DOHH2 (cell line): ENCODE data around the gene GTPBP3.
A peak's percentile ranks its signal among the peaks of the same experiment; 100 is the strongest.

ENCODE experiments used
- H3F3A ChIP-seq: fragments of 200-600 bp; sonication (generic), shearing (Covaris generic); 2 replicates; pipeline ENCODE4 v1.6.0; 2016; ENCODE audit warnings: antibody characterized with exemption, mild to moderate bottlenecking; ENCODE audit not compliant: control insufficient read depth, insufficient read depth
- H3K27ac ChIP-seq: fragments of 200-600 bp; sonication (generic); 2 replicates; pipeline ENCODE4 v1.5.1; 2014; ENCODE audit warnings: low read depth, mild to moderate bottlenecking, low read length, moderate library complexity
- H3K27me3 ChIP-seq: fragments of 200-600 bp; sonication (generic); 2 replicates; pipeline ENCODE4 v1.6.1; 2014; ENCODE audit warnings: mild to moderate bottlenecking, low read length, mixed read lengths; ENCODE audit not compliant: control insufficient read depth
- H3K36me3 ChIP-seq: fragments of 200-600 bp; sonication (generic); 2 replicates; pipeline ENCODE4 v1.6.1; 2014; ENCODE audit warnings: mild to moderate bottlenecking, low read length, moderate library complexity, mixed read lengths; ENCODE audit not compliant: control insufficient read depth
- H3K4me1 ChIP-seq: fragments of 200-600 bp; sonication (generic); 2 replicates; pipeline ENCODE4 v1.6.1; 2014; ENCODE audit warnings: mild to moderate bottlenecking, low read length, mixed read lengths; ENCODE audit not compliant: control insufficient read depth
- H3K4me2 ChIP-seq: fragments of 200-600 bp; sonication (generic); 2 replicates; pipeline ENCODE4 v1.6.0; 2014; ENCODE audit warnings: mild to moderate bottlenecking, low read length, moderate library complexity
- H3K4me3 ChIP-seq: fragments of 200-600 bp; sonication (generic); 2 replicates; pipeline ENCODE4 v1.5.1; 2014; ENCODE audit warnings: mild to moderate bottlenecking, low read length, mixed read lengths
- H3K79me2 ChIP-seq: fragments of 200-600 bp; sonication (generic); 2 replicates; pipeline ENCODE4 v1.6.1; 2014; ENCODE audit warnings: mild to moderate bottlenecking, low read length, mixed read lengths; ENCODE audit not compliant: control insufficient read depth
- H3K9me2 ChIP-seq: fragments of 200-600 bp; sonication (generic); replicated peaks from 2 replicates; pipeline ENCODE4 v1.6.1; 2014; ENCODE audit warnings: mild to moderate bottlenecking, low read length, mixed read lengths; ENCODE audit not compliant: control insufficient read depth
- H3K9me3 ChIP-seq: fragments of 200-600 bp; sonication (generic); 2 replicates; pipeline ENCODE4 v1.6.1; 2014; ENCODE audit warnings: antibody characterized with exemption, low read length, mixed read lengths; ENCODE audit not compliant: control insufficient read depth, insufficient read depth
- H4K20me1 ChIP-seq: fragments of 200-600 bp; sonication (generic); 2 replicates; pipeline ENCODE4 v1.6.0; 2014; ENCODE audit warnings: low read depth, mild to moderate bottlenecking, antibody characterized with exemption, low read length, moderate library complexity; ENCODE audit not compliant: control insufficient read depth, insufficient read depth
- EZH2phosphoT487 ChIP-seq: fragments of 200-600 bp; sonication (generic); IDR thresholded peaks from 2 replicates; pipeline ENCODE4 v1.6.1; 2017; ENCODE audit warnings: borderline replicate concordance, mild to moderate bottlenecking, antibody characterized with exemption, low read length, moderate library complexity, mixed read lengths
- TF ChIP-seq, protein P1 (sequence below): fragments of 200-600 bp; sonication (generic); IDR thresholded peaks from one replicate; pipeline ENCODE4 v1.5.1; 2014; ENCODE audit warnings: antibody characterized with exemption, mild to moderate bottlenecking, low read depth, low read length; ENCODE audit not compliant: poor library complexity, severe bottlenecking

Gene GTPBP3

DNA sequence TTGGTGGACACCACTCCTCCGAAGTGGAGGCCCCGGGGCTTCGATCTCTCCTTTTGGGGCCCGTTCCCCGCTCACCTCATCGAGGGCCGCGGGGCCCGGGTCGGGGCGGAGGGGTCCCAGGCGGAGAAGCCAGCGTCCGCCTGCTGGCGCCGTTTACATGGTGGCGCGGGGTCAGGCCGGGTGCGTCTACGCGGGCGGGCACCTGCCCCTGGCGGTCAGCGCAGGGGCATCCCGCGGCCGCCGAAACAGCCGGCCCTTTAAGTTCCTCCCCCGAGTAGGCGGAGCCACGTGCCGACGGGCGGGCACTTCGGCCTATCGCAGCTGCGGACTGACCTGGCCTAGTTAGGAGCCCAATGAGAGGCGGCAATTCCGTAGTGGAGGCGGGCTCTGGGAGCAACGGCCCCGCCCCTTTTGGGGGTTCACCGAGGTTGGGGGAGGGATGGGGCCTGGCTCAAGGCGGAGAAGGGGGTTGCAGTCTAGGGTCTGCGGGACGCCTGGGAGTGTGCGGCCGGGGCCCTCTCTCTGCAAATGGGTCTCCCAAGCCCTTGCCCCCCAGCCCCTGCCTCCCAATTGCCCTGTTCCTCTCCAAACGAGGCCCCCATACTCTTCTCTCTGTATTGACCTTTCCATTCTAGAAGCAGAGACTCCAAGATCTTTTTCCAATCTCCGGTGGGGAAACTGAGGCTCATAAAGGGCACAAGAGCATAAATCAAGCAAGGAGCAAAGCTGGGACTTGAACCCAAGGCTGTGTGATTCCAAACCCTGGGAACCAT lies 34.0 kb upstream of the GTPBP3 start, which contains the start of gene ABHD8:
ABHD8 (minus strand) TSS at position 259 of the 773 bp plus-strand sequence. CDS start 1,809 bp downstream, outside the sequence.
- H3K27me3 ChIP-seq: no peaks in the 10 kb centered on the region
- H3K79me2 ChIP-seq: peaks cover 21% of the 10 kb centered on the region
- H3F3A ChIP-seq: peaks cover 6% of the 10 kb centered on the region
- H3K4me1 ChIP-seq: peaks cover 42% of the 10 kb centered on the region
- peak within 1 kb of the TSS; percentile 81 for H3K4me3 ChIP-seq
- no peaks in the 10 kb centered on the region for H3K9me2 ChIP-seq
- no peak within 1 kb of the TSS for H3K27ac ChIP-seq
- H4K20me1 ChIP-seq: no peaks in the 10 kb centered on the region
- TF ChIP-seq, protein P1, sequence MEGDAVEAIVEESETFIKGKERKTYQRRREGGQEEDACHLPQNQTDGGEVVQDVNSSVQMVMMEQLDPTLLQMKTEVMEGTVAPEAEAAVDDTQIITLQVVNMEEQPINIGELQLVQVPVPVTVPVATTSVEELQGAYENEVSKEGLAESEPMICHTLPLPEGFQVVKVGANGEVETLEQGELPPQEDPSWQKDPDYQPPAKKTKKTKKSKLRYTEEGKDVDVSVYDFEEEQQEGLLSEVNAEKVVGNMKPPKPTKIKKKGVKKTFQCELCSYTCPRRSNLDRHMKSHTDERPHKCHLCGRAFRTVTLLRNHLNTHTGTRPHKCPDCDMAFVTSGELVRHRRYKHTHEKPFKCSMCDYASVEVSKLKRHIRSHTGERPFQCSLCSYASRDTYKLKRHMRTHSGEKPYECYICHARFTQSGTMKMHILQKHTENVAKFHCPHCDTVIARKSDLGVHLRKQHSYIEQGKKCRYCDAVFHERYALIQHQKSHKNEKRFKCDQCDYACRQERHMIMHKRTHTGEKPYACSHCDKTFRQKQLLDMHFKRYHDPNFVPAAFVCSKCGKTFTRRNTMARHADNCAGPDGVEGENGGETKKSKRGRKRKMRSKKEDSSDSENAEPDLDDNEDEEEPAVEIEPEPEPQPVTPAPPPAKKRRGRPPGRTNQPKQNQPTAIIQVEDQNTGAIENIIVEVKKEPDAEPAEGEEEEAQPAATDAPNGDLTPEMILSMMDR: peak; percentile 23
- TF ChIP-seq EZH2phosphoT487: no peak
- H3K36me3 ChIP-seq: peaks cover 11% of the 10 kb centered on the region
- no peaks in the 10 kb centered on the region for H3K9me3 ChIP-seq
- H3K4me2 ChIP-seq: peak within 1 kb of the TSS; percentile 95

- H3K79me2 ChIP-seq: peaks cover 21% of the 10 kb centered on the region
- peak overlapping the region; percentile 95 for H3K4me2 ChIP-seq
- peak overlapping the region; percentile 81 for H3K4me3 ChIP-seq
- H3K27ac ChIP-seq: no peak overlapping the region
- H3K36me3 ChIP-seq: peaks cover 10% of the 10 kb centered on the region; the same call in 1 of the 2 replicates
- H3K4me1 ChIP-seq: peaks cover 42% of the 10 kb centered on the region
- H3F3A ChIP-seq: peaks cover 6% of the 10 kb centered on the region
- no peaks in the 10 kb centered on the region for H3K27me3 ChIP-seq
- H4K20me1 ChIP-seq: no peaks in the 10 kb centered on the region
- TF ChIP-seq EZH2phosphoT487: no peak
- TF ChIP-seq, protein P1: no peak
- H3K9me2 ChIP-seq: no peaks in the 10 kb centered on the region
- H3K9me3 ChIP-seq: no peaks in the 10 kb centered on the region
Observed at GRCh38 chr19:17303940-17304267, 33.4 kb upstream of the GTPBP3 start.

DNA sequence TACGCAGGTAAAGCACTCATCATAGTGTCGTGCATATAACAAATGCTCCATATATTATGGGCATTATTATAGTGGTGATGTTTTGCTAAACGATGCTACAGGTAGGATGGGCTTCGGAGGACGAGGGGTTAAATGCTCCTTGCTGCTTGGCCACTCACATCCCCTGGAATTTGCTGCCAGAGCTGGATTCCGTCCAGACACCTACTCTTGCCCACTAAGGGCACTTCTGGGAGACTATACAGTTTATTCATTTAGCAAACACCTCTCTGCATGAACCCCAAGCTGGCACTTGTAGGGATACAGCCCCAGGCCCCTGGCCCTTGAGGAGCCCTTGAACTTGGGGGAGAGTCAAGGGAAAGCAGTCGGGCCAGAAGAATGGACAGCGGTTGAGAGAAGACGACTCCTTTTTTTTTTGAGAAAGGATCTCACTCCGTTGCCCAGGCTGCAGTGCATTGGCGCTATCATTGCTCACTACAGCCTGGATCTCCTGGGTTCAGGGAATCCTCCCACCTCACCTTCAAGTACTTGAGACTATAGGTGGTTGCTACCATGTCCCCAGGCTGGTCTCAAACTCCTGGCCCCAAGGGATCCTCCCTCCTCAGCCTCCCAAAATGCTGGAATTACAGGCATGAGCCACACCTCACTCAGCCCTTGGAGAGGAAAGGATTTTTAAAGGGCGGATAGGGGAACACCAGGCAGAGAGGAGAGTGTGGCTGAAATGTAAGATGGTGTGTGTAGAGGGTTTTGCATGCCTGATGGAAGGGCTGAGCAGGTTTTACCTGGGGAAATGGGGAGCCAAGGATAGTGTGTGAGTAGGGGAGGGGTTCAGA lies 32.8 kb upstream of the GTPBP3 start:
- TF ChIP-seq EZH2phosphoT487: no peak
- TF ChIP-seq, protein P1: no peak
- Histone ChIP-seq H3K36me3 (peaks cover 13% of the 10 kb centered on the region), H3K27ac (0 out of 2 replicates have a peak overlapping the region, but pooled peaks have one; percentile 10), H3K9me2 (no peaks in the 10 kb centered on the region), H4K20me1 (no peaks in the 10 kb centered on the region), H3K4me2 (peak overlapping the region; percentile 41), H3K9me3 (no peaks in the 10 kb centered on the region), H3K4me3 (peak overlapping the region; percentile 89; the same call in 1 of the 2 replicates), H3F3A (peaks cover 6% of the 10 kb centered on the region), H3K27me3 (no peaks in the 10 kb centered on the region), H3K79me2 (peaks cover 24% of the 10 kb centered on the region), H3K4me1 (peaks cover 42% of the 10 kb centered on the region)
